ENCODE results near the gene BICRA. TPM values are rescaled to one million over a fixed set of nuclear protein-coding genes. Genes with fewer than 3 reads are reported as not detected.

Gene BICRA
- total and polyA plus RNA-seq, 2 of the 8 experiments (the other 6 are each of a cell fraction or from before 2014, with no cell fraction given) = 1.5 to 29.2 TPM

GRCh38 chr19:47618771-47619170, 9.8 kb downstream of the BICRA start:
- no peak for DNase-seq (ENCODE audit: low read depth in 1 of 2, low spot score in 2 of 2)

More at GRCh38 chr19:47618771-47619170, 9.8 kb downstream of the BICRA start:
- Histone ChIP-seq H2BK12ac (ENCODE audit: low read depth, low read length) (peak overlapping the region; percentile 93), H4K20me1 (replicated peaks in 1 of 2; ENCODE audit: control insufficient read depth in 1 of 2, insufficient read depth in 2 of 2, low read length in 2 of 2) (peaks cover 8 to 23% of the 10 kb centered on the region in 2 experiments), H3K9ac (replicated peaks in 1 of 4; ENCODE audit: extremely low read depth in 1 of 4, low read depth in 3 of 4, low read length in 3 of 4) (no peak overlapping the region; a peak in 1 of 7 replicates), H3K79me1 (ENCODE audit: low read depth, low read length) (peaks cover 26% of the 10 kb centered on the region), H3K79me2 (ENCODE audit: control insufficient read depth in 1 of 2, insufficient read depth in 2 of 2, low read length in 2 of 2) (peaks cover 23 to 87% of the 10 kb centered on the region in 2 experiments), H3K56ac (replicated peaks; ENCODE audit: insufficient read length, low read depth, low read length) (no peak overlapping the region), H3K36me3 (ENCODE audit: control insufficient read depth in 2 of 4, insufficient read depth in 4 of 4, low read length in 3 of 4) (no peaks in the 10 kb centered on the region), H3K27ac (ENCODE audit: low read depth, low read length) (peak overlapping the region; percentile 33; the same call in 1 of the 2 replicates), H3K4me1 (replicated peaks in 1 of 4; ENCODE audit: control insufficient read depth in 3 of 4, insufficient read depth in 4 of 4, low read length in 3 of 4) (peaks cover 17 to 47% (median 35%) of the 10 kb centered on the region in 4 experiments), H3K23ac (ENCODE audit: insufficient read length) (no peak overlapping the region), H2BK5ac (ENCODE audit: low read depth, low read length) (peak overlapping the region; percentile 80; the same call in 1 of the 2 replicates), H2AK5ac (ENCODE audit: low read depth, low read length) (peak overlapping the region; percentile 91; the same call in 1 of the 2 replicates), H3K9me3 (ENCODE audit: insufficient read depth in 2 of 2, low read depth in 1 of 2, low read length in 1 of 2) (no peaks in the 10 kb centered on the region), H4K91ac (replicated peaks; ENCODE audit: insufficient read length, low read length) (no peak overlapping the region), H3K23me2 (ENCODE audit: low read depth, low read length) (no peaks in the 10 kb centered on the region), H3K27me3 (replicated peaks in 1 of 4; ENCODE audit: control insufficient read depth in 3 of 4, extremely low read depth in 1 of 4, insufficient read depth in 3 of 4, low read length in 3 of 4) (no peaks in the 10 kb centered on the region), H3K18ac (ENCODE audit: extremely low read depth, low read length) (peak overlapping the region; percentile 62), H4K8ac (ENCODE audit: extremely low read depth, insufficient read depth, low read length) (no peak overlapping the region), H3K4ac (replicated peaks; ENCODE audit: insufficient read length, low read depth, low read length) (no peak overlapping the region), H2BK15ac (ENCODE audit: low read length) (0 out of 2 replicates have a peak overlapping the region, but pooled peaks have one; percentile 92), H2BK120ac (replicated peaks; ENCODE audit: low read depth, low read length) (no peak overlapping the region), H3K4me3 (ENCODE audit: extremely low read depth in 1 of 4, insufficient read depth in 2 of 4, low read depth in 3 of 4, low read length in 4 of 4) (no peak overlapping the region), H4K5ac (ENCODE audit: insufficient read length, low read depth, low read length) (no peak overlapping the region), H2BK20ac (ENCODE audit: low read length) (0 out of 2 replicates have a peak overlapping the region, but pooled peaks have one; percentile 32), H3K14ac (ENCODE audit: insufficient read length) (no peak overlapping the region), H3K4me2 (ENCODE audit: insufficient read depth in 1 of 2, low read depth in 2 of 2, low read length in 2 of 2) (peak overlapping the region in 1 of 2 experiments; percentile 48; a peak in 2 of 4 replicates), H2AFZ (ENCODE audit: low read length) (no peak overlapping the region)
- ChIA-PET POLR2A (ENCODE audit: partially characterized antibody) (interaction anchor here (1.0 to 1.2 kb wide), 2 partner anchors 8 to 11 kb away, joined by 3 to 5 read pairs; no protein-coding TSS in a partner anchor), CTCF (ENCODE audit: partially characterized antibody) (interaction anchor here (0.8 to 1.3 kb wide), 3 partner anchors 16 to 135 kb away, joined by 3 to 5 read pairs (median 3); partner anchors contain the start of gene KPTN)
- 82% methylated on average over 14 of the region's 14 CpGs; no CpG with 5 or more reads in 1 of the 2 experiments for WGBS, 2 experiments (ENCODE audit: extremely low coverage in 1 of 2, insufficient coverage in 1 of 2, insufficient read length in 1 of 2, insufficient replicate concordance in 2 of 2, low coverage in 1 of 2, low lambda C conversion rate in 2 of 2, missing lambda C conversion rate in 1 of 2)
- no peak for FAIRE-seq

All from H1 (cell line).